ENCODE data around the gene CISD3.

Gene CISD3

DNA sequence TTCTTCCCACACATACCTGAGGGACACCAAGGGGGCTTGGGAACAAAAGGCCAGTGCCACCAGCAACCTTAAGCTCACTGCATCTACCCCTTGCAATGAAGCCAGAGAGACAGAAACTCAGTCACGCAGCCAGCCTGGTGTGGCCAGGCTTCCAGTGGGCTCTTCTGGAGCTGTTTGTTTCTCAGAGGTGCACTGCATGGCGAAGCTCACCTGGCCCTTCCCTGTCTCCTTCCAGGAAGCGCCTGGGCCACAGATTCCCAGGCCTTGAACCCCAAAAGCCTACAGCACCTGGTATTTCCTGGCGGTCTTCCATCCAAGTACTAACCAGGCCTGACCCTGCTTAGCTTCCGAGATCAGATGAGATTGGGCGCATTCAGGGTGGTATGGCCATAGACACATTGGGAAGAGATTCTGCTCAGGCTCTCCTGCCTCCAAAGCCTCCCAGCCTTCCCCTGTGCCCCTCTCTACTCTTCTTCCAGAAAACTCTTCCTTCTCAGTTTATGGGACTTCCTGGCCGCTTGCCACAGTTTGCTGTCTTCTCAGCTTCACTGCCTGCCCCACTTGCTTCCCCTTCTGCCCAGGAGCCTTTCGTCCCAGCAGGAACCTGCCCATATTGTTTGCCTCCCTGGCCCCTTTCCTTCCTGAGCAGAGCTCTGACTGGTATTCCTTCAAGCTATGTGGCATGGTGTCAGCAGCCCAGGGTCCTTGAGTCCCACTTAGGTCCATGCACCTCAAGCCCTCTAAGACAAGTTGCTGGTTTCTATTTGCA, 1.6 kb downstream of the CISD3 start:
- H3K27ac ChIP-seq = peak overlapping the region; percentile 95
- TF ChIP-seq, protein P1, sequence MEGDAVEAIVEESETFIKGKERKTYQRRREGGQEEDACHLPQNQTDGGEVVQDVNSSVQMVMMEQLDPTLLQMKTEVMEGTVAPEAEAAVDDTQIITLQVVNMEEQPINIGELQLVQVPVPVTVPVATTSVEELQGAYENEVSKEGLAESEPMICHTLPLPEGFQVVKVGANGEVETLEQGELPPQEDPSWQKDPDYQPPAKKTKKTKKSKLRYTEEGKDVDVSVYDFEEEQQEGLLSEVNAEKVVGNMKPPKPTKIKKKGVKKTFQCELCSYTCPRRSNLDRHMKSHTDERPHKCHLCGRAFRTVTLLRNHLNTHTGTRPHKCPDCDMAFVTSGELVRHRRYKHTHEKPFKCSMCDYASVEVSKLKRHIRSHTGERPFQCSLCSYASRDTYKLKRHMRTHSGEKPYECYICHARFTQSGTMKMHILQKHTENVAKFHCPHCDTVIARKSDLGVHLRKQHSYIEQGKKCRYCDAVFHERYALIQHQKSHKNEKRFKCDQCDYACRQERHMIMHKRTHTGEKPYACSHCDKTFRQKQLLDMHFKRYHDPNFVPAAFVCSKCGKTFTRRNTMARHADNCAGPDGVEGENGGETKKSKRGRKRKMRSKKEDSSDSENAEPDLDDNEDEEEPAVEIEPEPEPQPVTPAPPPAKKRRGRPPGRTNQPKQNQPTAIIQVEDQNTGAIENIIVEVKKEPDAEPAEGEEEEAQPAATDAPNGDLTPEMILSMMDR (conservative IDR thresholded peaks at IDR 0.05) = no peak
- no peak for TF ChIP-seq ZFX (IDR thresholded peaks at IDR 0.05)

DNA sequence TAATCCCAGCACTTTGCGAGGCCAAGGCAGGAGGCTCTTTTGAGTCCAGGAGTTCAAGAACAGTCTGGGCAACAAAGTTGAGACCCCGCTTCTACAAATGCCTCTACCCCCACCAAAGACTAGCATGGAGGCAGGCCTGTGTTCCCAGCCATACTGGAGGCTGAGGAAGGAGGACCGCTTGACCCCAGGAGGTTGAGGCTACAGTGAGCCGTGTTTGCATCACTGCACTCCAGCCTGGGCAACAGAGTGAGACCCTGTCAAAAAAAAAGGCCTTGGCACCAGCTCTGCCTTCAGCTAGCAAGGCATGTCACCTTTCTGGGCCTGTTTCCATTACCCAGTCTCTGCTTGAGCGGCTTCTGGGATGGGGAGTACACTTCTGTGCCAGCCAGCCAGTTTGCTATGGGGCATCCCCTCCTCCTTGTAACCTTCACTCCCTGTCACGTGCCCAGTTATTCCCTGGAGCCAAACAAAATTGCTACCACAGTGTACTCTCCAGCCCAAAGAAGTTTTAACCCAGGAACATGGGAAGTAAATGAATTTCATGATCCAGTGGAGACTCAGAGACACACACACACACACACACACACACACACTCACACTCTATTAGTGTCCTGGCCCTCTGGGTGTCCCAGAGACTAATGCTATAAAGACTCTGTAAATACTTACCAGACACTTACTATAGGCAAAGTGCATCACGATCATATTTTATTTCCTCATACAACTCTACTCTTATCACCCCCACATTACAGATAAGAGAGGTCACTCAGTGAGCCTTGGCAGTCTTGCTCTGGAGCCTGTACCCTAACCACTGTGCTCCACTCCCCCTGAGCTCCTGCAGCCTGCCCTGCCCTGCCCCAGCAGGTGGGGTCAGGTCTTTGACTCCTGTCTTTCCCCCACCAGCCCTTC, 2.5 kb downstream of the CISD3 start:
- H3K27ac ChIP-seq = peak overlapping the region; percentile 95

DNA sequence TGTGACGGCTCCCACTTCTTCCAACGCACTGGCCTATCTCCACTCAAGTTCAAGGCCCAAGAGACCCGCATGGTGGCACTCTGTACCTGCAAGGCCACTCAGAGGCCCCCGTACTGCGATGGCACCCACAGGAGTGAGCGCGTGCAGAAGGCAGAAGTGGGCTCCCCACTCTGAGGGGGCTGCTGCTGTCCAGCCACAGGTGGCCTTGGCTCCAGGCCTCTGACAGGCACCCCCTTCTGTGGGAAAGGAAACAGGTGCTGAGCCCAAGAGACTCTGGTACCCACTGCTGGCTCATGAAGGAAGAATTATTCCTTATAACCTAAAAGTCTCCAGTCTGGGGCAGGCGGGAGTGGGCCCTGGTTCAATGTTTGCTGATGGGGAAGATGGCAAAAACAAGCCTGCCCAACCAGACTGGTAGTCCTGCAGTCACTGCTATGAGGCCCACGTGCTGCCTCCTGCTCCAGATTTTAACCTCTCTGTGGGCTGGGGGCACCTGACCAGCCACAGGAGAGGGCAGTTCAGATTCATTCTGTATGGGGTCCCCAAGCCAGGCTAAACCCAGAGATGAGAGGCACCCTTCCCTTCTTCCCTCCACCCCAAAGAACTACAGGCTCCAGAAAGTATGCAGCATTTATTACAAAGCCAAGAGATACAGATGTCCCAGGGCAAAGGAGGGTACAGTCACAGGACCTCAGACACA, 3.3 kb downstream of the CISD3 start:
- peak overlapping the region; percentile 95 for H3K27ac ChIP-seq
- TF ChIP-seq, protein P1 (conservative IDR thresholded peaks at IDR 0.05) = 0 out of 2 replicates have a peak, but pooled peaks have one; percentile 5
- no peak for TF ChIP-seq ZFX (IDR thresholded peaks at IDR 0.05)

More for the DNA sequence above, 2.5 kb downstream of the CISD3 start:
- TF ChIP-seq, protein P1 (conservative IDR thresholded peaks at IDR 0.05) = no peak
- no peak for TF ChIP-seq ZFX (IDR thresholded peaks at IDR 0.05)

DNA sequence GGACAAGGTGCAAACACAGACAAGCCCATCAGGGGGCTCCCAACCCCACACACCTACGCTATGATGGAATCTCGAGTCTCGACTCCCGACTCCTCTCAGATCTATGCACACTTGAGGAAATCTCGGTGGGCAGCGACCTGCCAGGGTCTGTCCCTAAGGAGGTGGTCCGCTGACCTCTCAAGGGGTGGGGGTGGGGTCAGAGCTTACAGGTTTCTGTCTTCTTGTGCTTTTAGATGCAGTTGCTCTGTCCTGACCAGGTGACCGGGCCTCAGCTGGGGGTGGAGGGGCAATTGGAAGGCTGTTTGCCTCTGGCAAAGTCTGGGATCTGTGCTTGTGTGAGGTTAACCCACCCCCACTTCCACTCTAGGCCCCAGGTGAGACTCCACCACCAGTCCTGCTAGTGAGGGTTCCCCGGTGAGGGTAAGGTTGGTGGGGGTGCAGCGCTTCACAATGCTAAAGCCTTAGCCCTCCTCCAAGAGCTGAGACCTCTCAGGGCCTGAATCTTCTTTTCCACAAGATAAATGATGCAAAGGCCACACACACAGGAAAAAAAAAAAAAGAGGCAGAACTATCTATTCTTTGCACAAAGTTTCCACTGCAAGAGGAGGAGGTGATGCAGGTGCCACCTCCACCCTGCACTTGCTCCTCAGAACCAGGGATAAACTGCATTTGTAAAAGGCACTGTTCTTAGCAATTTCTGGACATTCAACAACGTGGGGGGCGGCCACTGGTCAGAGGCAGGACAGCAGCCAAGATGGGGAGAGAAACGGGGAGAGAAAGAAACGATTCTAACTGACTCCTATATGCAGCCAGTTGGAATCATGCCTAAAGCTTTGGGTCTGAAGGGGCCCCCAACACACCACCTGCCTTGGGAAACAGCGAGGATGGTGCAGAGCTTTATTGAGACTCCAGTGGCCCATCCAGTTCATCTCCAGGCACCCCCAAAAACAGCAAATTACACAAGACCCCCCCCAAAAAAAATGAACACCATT, 4.1 kb downstream of the CISD3 start:
- peak overlapping the region; percentile 95 for H3K27ac ChIP-seq
- TF ChIP-seq, protein P1 (conservative IDR thresholded peaks at IDR 0.05) = no peak
- no peak for TF ChIP-seq ZFX (IDR thresholded peaks at IDR 0.05)

DNA sequence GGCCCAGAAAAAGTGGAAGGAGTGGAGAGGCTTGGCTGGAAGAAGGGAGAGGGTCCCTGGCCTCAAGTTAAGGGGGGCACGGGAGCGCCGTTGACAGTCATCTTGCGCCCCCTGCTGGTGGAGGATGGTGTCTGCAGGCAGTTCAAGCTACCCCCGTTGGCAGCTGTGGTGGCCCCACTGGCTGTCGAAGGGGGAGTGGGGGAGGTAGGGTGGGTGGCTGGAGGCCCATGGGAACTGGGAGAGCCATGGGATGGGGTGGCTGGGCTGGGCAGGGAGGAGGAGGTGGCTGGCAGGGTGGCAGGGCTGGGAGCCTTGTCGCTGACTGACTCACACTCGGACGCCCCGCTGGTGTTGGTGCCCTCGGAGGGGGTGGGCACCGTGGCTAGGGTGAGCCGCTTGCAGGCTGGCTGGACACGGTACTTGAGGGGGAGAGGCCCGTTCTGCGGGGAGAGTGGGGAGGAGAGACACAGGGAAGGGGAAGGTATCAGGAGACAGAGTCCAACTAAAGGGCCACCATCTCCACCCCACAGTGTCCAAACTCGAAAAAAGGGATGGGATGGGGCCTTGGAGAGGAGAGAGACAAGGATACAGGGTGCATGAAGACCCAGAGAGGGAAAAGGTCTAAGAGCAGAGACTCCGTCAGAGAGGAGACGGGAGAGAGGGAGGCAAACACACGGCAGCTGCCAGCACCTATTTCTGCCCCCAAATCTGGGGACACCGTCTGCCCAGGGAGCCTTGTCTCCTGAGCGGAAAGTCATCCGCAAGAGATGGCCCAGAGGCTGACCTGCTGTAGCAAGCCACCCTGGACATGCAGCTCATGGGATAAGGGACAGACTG, 5.2 kb downstream of the CISD3 start:
- TF ChIP-seq ZFX (IDR thresholded peaks at IDR 0.05) = no peak
- TF ChIP-seq, protein P1 (conservative IDR thresholded peaks at IDR 0.05) = peak; percentile 95
- H3K27ac ChIP-seq = peak overlapping the region; percentile 8; the same call in 1 of the 2 replicates
